Measurements from ENCODE around the gene NPRL2.

NPRL2 gene

DNA sequence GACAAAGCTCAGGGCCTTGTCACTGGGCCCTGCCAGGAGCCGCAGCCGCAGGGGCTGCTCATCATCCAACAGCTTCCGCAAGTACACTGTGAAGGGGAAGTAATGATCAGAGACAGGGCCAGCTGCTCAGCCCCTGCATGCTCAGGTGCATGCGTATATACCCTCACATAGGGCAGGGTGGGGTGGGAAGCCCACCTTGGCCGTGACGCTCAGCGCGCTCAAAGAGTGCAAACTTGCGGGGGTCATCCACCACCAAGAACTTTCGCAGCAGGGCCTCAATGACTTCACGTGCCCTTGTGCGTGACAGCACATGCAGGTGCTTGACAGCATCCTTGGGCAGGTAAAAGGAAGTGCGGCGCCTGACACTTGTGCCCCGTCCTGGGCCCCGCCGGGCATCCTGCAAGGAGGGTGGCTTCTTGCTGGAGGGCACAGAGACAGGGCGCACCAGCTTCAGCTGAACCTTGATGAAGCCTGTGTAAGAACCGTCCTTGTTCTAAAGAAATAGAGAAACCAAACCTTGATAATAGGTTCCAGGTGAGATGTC lies 19.1 kb downstream of the NPRL2 start:
- DNase-seq (ENCODE audit: low spot score): no peak
- TF ChIP-seq, protein P1, sequence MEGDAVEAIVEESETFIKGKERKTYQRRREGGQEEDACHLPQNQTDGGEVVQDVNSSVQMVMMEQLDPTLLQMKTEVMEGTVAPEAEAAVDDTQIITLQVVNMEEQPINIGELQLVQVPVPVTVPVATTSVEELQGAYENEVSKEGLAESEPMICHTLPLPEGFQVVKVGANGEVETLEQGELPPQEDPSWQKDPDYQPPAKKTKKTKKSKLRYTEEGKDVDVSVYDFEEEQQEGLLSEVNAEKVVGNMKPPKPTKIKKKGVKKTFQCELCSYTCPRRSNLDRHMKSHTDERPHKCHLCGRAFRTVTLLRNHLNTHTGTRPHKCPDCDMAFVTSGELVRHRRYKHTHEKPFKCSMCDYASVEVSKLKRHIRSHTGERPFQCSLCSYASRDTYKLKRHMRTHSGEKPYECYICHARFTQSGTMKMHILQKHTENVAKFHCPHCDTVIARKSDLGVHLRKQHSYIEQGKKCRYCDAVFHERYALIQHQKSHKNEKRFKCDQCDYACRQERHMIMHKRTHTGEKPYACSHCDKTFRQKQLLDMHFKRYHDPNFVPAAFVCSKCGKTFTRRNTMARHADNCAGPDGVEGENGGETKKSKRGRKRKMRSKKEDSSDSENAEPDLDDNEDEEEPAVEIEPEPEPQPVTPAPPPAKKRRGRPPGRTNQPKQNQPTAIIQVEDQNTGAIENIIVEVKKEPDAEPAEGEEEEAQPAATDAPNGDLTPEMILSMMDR (IDR thresholded peaks at IDR 0.05; ENCODE audit: extremely low read depth, missing control alignments): no peak

DNA sequence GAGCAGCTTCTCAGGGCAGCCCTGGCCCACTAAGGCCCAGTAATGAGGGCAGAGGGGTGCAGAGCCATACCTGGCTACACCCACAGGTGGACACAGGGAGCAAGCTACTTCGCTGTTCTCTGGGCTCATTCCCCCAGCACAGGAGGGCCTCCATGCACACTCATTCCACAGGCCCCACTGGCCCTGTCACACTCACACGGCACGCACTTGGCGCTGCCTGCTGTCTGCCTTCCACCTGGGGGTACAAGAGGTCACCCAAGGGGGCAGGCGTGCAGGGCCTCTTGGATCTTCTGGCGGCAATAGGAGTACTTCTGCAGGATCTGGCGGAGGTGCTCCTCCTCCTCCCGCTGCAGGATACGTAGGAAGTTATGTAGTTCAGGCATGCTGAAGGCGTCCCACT lies 20.2 kb downstream of the NPRL2 start:
- DNase-seq (ENCODE audit: low spot score): no peak
- TF ChIP-seq, protein P1 (IDR thresholded peaks at IDR 0.05; ENCODE audit: extremely low read depth, missing control alignments): no peak

DNA sequence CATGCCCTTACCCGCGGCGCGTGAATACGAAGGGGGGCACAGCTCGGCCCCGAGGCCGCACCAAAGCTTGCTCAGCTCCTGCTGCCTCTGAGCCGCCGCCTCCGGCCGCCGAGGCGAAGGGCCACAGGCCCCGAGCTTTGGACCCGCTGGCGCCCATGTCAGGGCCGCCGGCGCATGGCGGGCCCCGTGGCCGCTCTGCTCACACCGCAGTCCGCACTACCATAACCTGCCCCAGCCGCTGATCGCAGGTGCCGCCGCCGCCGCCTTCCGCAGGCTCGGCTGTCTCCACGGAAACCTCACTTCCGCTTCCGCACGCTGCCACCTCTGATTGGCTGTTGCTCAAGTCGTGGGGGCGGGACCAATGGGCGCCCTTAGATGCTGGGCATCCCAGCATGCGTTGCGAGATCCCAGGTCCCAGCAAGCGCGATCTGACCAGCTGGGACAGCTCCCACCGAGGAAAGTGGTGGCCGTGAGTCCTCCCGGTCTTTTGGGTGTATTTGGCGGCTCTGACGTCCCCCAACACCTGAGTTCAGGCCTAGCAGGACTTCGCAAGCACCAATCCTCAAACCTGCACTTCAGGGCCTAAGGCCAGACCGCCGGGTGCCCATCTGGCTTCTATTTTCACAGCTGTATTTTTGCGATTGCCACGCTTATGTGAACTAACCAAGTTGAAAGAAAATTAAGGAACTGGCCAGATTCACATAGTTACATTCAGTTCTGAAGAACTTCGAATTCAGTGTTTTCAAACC lies 22.5 kb downstream of the NPRL2 start, which contains the start of gene TUSC2:
TSS of gene TUSC2 (minus strand) at position 281 of the 749 bp plus-strand sequence. CDS start at position 157, 124 bp downstream.
- DNase-seq (ENCODE audit: low spot score): peak; percentile 98
- TF ChIP-seq, protein P1 (IDR thresholded peaks at IDR 0.05; ENCODE audit: extremely low read depth, missing control alignments): no peak

DNA sequence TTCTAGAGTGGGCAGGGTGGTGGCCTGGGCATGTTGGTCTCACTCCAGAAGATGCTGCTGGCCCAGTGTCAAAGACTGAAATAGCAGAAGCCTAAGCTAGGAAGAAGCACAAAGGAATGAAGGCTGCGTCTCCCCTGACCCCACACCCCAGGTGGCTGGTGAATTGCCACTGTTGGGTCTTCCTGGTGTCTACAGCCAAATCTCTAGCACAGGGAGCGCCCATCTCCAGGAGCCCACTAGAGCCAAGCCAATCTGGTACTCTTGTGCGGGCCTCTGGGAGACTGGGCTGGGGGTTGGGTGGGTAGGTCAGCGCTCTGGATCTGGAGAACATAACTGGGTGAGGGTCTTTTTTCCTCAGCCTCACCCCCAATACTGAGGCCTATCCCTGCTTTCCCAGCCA lies 23.4 kb downstream of the NPRL2 start:
- TF ChIP-seq, protein P1 (IDR thresholded peaks at IDR 0.05; ENCODE audit: extremely low read depth, missing control alignments): no peak
- DNase-seq (ENCODE audit: low spot score): no peak

DNA sequence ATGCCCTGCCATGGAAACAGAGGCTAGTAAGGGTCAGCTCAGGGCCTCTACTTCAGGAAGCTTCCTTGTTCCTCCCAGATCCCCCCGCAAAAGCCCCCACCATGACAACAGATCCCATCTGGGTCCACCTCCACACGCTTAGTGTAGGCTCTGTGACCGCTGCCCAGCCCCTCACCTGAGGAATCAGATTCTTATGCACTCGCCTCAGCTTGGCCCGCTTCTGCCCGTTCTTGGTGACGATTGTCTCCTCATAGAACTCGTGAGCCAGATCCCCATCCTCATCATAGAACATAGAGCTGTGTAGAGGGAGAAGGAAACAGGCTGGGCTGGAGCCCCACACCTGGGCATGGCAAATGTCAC lies 24.4 kb downstream of the NPRL2 start:
- TF ChIP-seq, protein P1 (IDR thresholded peaks at IDR 0.05; ENCODE audit: extremely low read depth, missing control alignments): no peak

DNA sequence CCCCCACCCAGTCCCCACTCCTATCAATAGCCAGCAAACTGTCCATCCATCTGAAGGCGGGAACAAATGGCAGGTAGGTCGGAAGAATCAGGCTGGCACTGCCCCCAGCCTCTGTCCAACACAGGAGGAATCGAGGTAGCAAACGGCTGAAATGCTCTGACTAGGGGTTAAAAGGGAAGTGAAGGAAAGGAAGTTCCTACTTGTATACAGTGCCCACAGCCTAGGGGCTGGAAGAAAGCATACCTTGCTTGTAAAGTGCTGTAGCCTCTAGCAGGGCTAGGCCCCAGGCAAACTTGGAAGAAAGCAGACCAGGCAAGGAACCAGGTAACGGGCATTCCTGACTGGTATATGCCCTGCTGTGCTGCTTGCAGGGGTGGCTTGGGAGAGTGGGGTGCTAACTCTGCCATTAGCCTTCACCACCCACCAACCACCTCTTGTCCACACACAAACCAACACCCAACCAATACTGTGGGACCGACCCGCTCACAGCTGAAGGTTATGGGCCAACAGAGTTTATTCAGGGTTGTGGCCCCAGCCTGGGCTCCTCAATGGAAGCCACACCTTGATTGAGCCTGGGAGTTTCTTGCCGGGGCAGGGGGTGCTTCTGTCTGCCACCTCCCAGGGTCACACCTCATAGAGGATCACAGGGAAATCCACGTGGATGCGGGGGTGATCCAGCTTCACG lies 24.9 kb downstream of the NPRL2 start:
- TF ChIP-seq, protein P1 (IDR thresholded peaks at IDR 0.05; ENCODE audit: extremely low read depth, missing control alignments): no peak
- DNase-seq (ENCODE audit: low spot score): no peak

More for the DNA sequence above, 24.4 kb downstream of the NPRL2 start:
- no peak for DNase-seq (ENCODE audit: low spot score)

DNA sequence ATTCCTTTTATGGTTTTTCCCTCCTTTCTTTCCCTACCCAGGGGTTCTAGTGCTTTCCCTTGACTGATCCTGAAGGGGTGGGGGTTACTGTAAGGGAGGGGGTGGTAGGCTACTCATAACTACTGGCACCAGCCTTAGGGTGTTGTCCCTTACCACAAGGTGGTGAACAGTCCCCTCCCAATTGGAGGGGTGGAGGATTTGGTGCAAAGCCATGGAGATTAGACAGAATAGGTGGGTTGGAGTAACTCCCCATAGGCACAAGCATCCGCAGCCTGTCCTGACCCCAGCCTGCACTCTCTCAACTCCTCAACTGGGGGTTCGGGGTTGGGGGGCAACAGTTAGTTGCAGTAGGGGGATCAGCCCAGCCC lies 25.5 kb downstream of the NPRL2 start:
- TF ChIP-seq, protein P1 (IDR thresholded peaks at IDR 0.05; ENCODE audit: extremely low read depth, missing control alignments): no peak
- no peak for DNase-seq (ENCODE audit: low spot score)

Data from GM20000 (cell line).